ENCODE data around the gene ZNF599.

DNA sequence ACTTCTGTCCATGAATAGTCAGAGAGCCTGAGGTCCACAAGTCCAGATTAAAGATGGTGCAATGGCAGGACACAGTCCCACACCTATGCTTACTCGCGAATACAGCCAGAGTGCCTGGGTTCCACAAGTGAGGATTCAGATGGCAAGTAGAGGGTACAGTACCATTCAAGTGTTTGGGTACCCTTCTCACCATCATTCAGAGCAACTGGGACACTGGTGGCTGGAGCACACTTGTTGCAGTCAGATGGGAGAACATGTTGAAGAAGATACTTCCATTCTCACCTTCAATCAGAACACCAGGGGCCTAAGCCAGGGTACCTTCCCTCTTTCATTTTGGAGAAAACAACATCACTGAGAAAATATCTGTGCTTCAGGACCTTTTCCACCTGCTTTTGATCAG lies 43.7 kb upstream of the ZNF599 start:
- TF ChIP-seq RAD21 (IDR thresholded peaks at IDR 0.05; ENCODE audit: low read depth) (no peak), POLR2A (IDR thresholded peaks at IDR 0.05; ENCODE audit: borderline replicate concordance, extremely low read depth, insufficient read depth, insufficient read length) (no peak), EZH2 (IDR thresholded peaks at IDR 0.05) (no peak)
